ENCODE measurements around the gene ATP11A.

- no peak for TF ChIP-seq CTCF (conservative IDR thresholded peaks at IDR 0.05; ENCODE audit: low read depth in 2 of 2)
- no peak for TF ChIP-seq POLR2AphosphoS5 (IDR thresholded peaks at IDR 0.05; ENCODE audit: low read depth)
- no peak for TF ChIP-seq EZH2 (IDR thresholded peaks at IDR 0.05; ENCODE audit: low read depth, unreplicated experiment)
- no peak for TF ChIP-seq ETS1 (IDR thresholded peaks at IDR 0.05)
- TF ChIP-seq REST (IDR thresholded peaks at IDR 0.05; ENCODE audit: unreplicated experiment) = no peak
- TF ChIP-seq EZH2phosphoT487 (IDR thresholded peaks at IDR 0.05; ENCODE audit: unreplicated experiment) = no peak
- TF ChIP-seq CREB1 (CRISPR knock-in tag; IDR thresholded peaks at IDR 0.05; ENCODE audit: low read depth) = no peak
- no peak for TF ChIP-seq ZNF114 (CRISPR knock-in tag; IDR thresholded peaks at IDR 0.05)
- no peak for TF ChIP-seq JUNB (IDR thresholded peaks at IDR 0.05; ENCODE audit: unreplicated experiment)
These were observed 147.1 kb downstream of the ATP11A start for GRCh38 chr13:112836940-112837339.

Data from GM23338 (cell line).